ENCODE results near the gene RHOT2. TPM values are rescaled to one million over a fixed set of nuclear protein-coding genes. Genes with fewer than 3 reads are reported as not detected.

The RHOT2 gene
- total RNA-seq, 1 donor from 2014 or later, result 78.9 TPM

Other genes with a start within 250 kb of the RHOT2 start
- 41.2 and 53.8 TPM in 2 replicates for gene RAB11FIP3, start 242.5 kb upstream of the RHOT2 start, total RNA-seq
- 57.0 and 72.5 TPM in 2 replicates for gene CAPN15, start 140.4 kb upstream of the RHOT2 start, total RNA-seq
- gene PRR35, start 107.7 kb upstream of the RHOT2 start, total RNA-seq, result not detected in 2 replicates
- gene NHLRC4, start 101.1 kb upstream of the RHOT2 start, total RNA-seq, result 2.7 and 3.3 TPM in 2 replicates
- gene PIGQ, start 98.2 kb upstream of the RHOT2 start, total RNA-seq, result 34.6 and 69.5 TPM in 2 replicates
- 17.6 and 25.1 TPM in 2 replicates for gene RAB40C, start 78.1 kb upstream of the RHOT2 start, total RNA-seq
- gene WFIKKN1, start 37.1 kb upstream of the RHOT2 start, total RNA-seq, result 0.06 TPM in 1 of 2 replicates, not detected in the other
- gene METTL26, start 31.8 kb upstream of the RHOT2 start, total RNA-seq, result 163 and 315 TPM in 2 replicates
- 24.1 and 25.7 TPM in 2 replicates for gene MCRIP2, start 26.3 kb upstream of the RHOT2 start, total RNA-seq
- 17.4 and 21.2 TPM in 2 replicates for gene WDR90, start 18.8 kb upstream of the RHOT2 start, total RNA-seq
- gene RHBDL1, start 7.5 kb downstream of the RHOT2 start, total RNA-seq, result 0.34 and 1.6 TPM in 2 replicates
- 159 and 240 TPM in 2 replicates for gene STUB1, start 12.3 kb downstream of the RHOT2 start, total RNA-seq
- 60.4 and 70.8 TPM in 2 replicates for gene JMJD8, start 16.2 kb downstream of the RHOT2 start, total RNA-seq
- 9.9 and 12.5 TPM in 2 replicates for gene WDR24, start 22.3 kb downstream of the RHOT2 start, total RNA-seq
- 1.6 TPM in 2 replicates for gene FBXL16, start 37.7 kb downstream of the RHOT2 start, total RNA-seq
- gene METRN, start 47.0 kb downstream of the RHOT2 start, total RNA-seq, result 54.4 and 134 TPM in 2 replicates
- gene ANTKMT, start 53.0 kb downstream of the RHOT2 start, total RNA-seq, result 45.4 and 53.0 TPM in 2 replicates
- 0.41 and 3.9 TPM in 2 replicates for gene CCDC78, start 58.3 kb downstream of the RHOT2 start, total RNA-seq
- 8.2 and 12.8 TPM in 2 replicates for gene HAGHL, start 59.0 kb downstream of the RHOT2 start, total RNA-seq
- 33.7 and 34.3 TPM in 2 replicates for gene CIAO3, start 72.9 kb downstream of the RHOT2 start, total RNA-seq
- gene MSLN, start 92.6 kb downstream of the RHOT2 start, total RNA-seq, result 2.1 and 2.4 TPM in 2 replicates
- gene RPUSD1, start 120.2 kb downstream of the RHOT2 start, total RNA-seq, result 35.9 and 42.1 TPM in 2 replicates
- 7.3 and 24.3 TPM in 2 replicates for gene CHTF18, start 120.5 kb downstream of the RHOT2 start, total RNA-seq
- not detected in 2 replicates for gene GNG13, start 132.6 kb downstream of the RHOT2 start, total RNA-seq

Data from glomerular endothelial cell (primary cell).